SK-N-MC (cell line): ENCODE results near the gene OGFR.

Experiments used
- DNase-seq: peaks from one replicate; pipeline ENCODE4 v3.0.0-alpha.2; 2011; ENCODE audit warnings: low read depth, low spot score
- H3K27ac ChIP-seq: fragments of 200-600 bp; sonication (generic); 2 replicates; pipeline ENCODE4 v1.5.1; 2016; ENCODE audit warnings: mixed run types
- H3K36me3 ChIP-seq: fragments of 200-600 bp; sonication (generic); 2 replicates; pipeline ENCODE4 v1.6.1; 2017; ENCODE audit warnings: antibody characterized with exemption, low read length, mixed read lengths; ENCODE audit not compliant: insufficient read depth
- H3K4me3 ChIP-seq: fragments of 200-600 bp; sonication (generic); 2 replicates; pipeline ENCODE4 v1.5.1; 2016
- H3K9ac ChIP-seq: fragments of 200-600 bp; sonication (generic); 2 replicates; pipeline ENCODE4 v1.8.0; 2017; ENCODE audit warnings: mixed run types, mixed read lengths; ENCODE audit not compliant: insufficient read length
- H3K9me3 ChIP-seq: fragments of 200-600 bp; sonication (generic); 2 replicates; pipeline ENCODE4 v1.6.1; 2017; ENCODE audit warnings: low read depth, mild to moderate bottlenecking, antibody characterized with exemption, low read length, moderate library complexity, mixed read lengths
- EZH2 ChIP-seq: fragments of 200-600 bp; sonication (generic); IDR thresholded peaks from one replicate; pipeline ENCODE4 v1.6.1; 2017; ENCODE audit warnings: antibody characterized with exemption
- FOXP2 ChIP-seq: optimal IDR thresholded peaks from 2 replicates; pipeline ENCODE3; 2011; ENCODE audit warnings: mild to moderate bottlenecking, moderate library complexity; ENCODE audit not compliant: insufficient read depth; ENCODE audit errors: extremely low read length, control extremely low read depth
- POLR2AphosphoS5 ChIP-seq: IDR thresholded peaks from 2 replicates; pipeline ENCODE4 v1.6.1; 2012; ENCODE audit warnings: mild to moderate bottlenecking, low read depth, low read length, borderline replicate concordance

Gene OGFR

GRCh38 chr20:62825333-62825985 lies 20.8 kb downstream of the OGFR start:
- Histone ChIP-seq H3K9me3 (no peaks in the 10 kb centered on the region), H3K27ac (no peak overlapping the region), H3K36me3 (no peaks in the 10 kb centered on the region), H3K9ac (no peak overlapping the region), H3K4me3 (no peak overlapping the region)
- DNase-seq = no peak
- TF ChIP-seq EZH2 = no peak
- TF ChIP-seq FOXP2 = no peak
- TF ChIP-seq POLR2AphosphoS5 = no peak

- TF ChIP-seq EZH2 (no peak), POLR2AphosphoS5 (no peak), FOXP2 (no peak)
- no peak overlapping the region for H3K27ac ChIP-seq
- no peaks in the 10 kb centered on the region for H3K9me3 ChIP-seq
- DNase-seq = no peak
- H3K4me3 ChIP-seq = no peak overlapping the region
- H3K36me3 ChIP-seq = no peaks in the 10 kb centered on the region
- no peak overlapping the region for H3K9ac ChIP-seq
Observed at GRCh38 chr20:62825986-62826645, 21.5 kb downstream of the OGFR start.

- Histone ChIP-seq H3K9me3 (no peaks in the 10 kb centered on the region), H3K9ac (no peak overlapping the region), H3K36me3 (no peaks in the 10 kb centered on the region), H3K4me3 (no peak overlapping the region), H3K27ac (no peak overlapping the region)
- DNase-seq = no peak
- no peak for TF ChIP-seq EZH2
- TF ChIP-seq POLR2AphosphoS5 = no peak
- TF ChIP-seq FOXP2 = no peak
Observed at GRCh38 chr20:62826646-62827310, 22.1 kb downstream of the OGFR start.

GRCh38 chr20:62827311-62828038 lies 22.8 kb downstream of the OGFR start:
- no peak overlapping the region for H3K27ac ChIP-seq
- TF ChIP-seq FOXP2 = no peak
- TF ChIP-seq POLR2AphosphoS5 = no peak
- TF ChIP-seq EZH2 = no peak
- no peaks in the 10 kb centered on the region for H3K9me3 ChIP-seq
- no peak overlapping the region for H3K9ac ChIP-seq
- no peak for DNase-seq
- no peaks in the 10 kb centered on the region for H3K36me3 ChIP-seq
- H3K4me3 ChIP-seq = no peak overlapping the region

- Histone ChIP-seq H3K36me3 (no peaks in the 10 kb centered on the region), H3K9ac (no peak overlapping the region), H3K4me3 (no peak overlapping the region), H3K27ac (no peak overlapping the region), H3K9me3 (no peaks in the 10 kb centered on the region)
- TF ChIP-seq POLR2AphosphoS5 = no peak
- no peak for TF ChIP-seq EZH2
- TF ChIP-seq FOXP2 = no peak
- no peak for DNase-seq
Observed at GRCh38 chr20:62828051-62828450, 23.4 kb downstream of the OGFR start.

- Histone ChIP-seq H3K4me3 (no peak overlapping the region), H3K27ac (no peak overlapping the region), H3K9ac (no peak overlapping the region), H3K9me3 (no peaks in the 10 kb centered on the region), H3K36me3 (no peaks in the 10 kb centered on the region)
- no peak for DNase-seq
- no peak for TF ChIP-seq EZH2
- no peak for TF ChIP-seq POLR2AphosphoS5
- no peak for TF ChIP-seq FOXP2
Observed at GRCh38 chr20:62828511-62829230, 24.0 kb downstream of the OGFR start.

GRCh38 chr20:62829231-62830230 lies 24.9 kb downstream of the OGFR start:
- no peak overlapping the region for H3K9ac ChIP-seq
- no peaks in the 10 kb centered on the region for H3K36me3 ChIP-seq
- no peak overlapping the region for H3K27ac ChIP-seq

More at GRCh38 chr20:62829231-62830230, 24.9 kb downstream of the OGFR start:
- no peak for DNase-seq
- no peak for TF ChIP-seq FOXP2
- TF ChIP-seq EZH2 = no peak
- TF ChIP-seq POLR2AphosphoS5 = no peak
- H3K9me3 ChIP-seq = no peaks in the 10 kb centered on the region
- H3K4me3 ChIP-seq = no peak overlapping the region
